Epithelial cell of prostate (primary cell): ENCODE data around the gene CEP72.
"Not testable (repeated sequence)": the region's sequence is repeated elsewhere in the genome, so short reads cannot be mapped to it uniquely, and the experiment has no call there.

Experiments
- DNase-seq: peaks from one replicate; pipeline ENCODE4 v3.0.0-alpha.2; 2011; ENCODE audit warnings: low read depth, low spot score
- H3K27ac ChIP-seq: fragments of 450-650 bp; 2 replicates; pipeline ENCODE4 v1.5.1; 2017; ENCODE audit warnings: mild to moderate bottlenecking

CEP72 gene

DNA sequence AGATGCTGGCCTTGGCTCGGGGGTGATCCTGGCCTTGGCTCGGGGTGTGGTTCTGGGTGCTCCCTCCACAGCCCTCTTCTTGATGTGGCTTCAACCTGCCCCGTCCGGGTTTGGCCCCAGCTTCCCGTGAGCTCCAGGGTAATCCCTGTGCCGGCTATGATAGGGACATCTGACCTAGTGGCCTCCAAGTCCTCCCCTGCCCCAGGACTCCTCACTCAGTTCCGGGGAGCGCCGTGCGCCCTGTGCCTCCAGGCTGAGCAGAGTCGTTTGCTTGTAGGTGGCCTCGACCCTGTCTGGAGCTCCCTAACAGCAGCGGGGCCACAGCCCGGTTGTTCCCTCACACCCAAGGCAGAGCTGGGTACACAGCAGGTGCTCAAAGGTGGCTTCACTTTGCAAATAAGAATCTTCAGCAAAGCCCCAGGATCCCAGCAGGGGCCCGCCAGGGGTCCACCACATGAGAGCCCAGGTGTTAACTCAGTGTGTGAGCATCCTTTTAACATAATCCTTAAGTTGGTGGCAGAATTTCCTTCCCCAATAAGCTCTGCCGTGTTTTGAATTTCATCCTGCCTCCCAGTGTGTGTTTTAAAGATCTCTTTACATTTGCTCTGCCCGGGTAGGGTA, 32.3 kb upstream of the CEP72 start:
- H3K27ac ChIP-seq = no peak overlapping the region
- no peak for DNase-seq

DNA sequence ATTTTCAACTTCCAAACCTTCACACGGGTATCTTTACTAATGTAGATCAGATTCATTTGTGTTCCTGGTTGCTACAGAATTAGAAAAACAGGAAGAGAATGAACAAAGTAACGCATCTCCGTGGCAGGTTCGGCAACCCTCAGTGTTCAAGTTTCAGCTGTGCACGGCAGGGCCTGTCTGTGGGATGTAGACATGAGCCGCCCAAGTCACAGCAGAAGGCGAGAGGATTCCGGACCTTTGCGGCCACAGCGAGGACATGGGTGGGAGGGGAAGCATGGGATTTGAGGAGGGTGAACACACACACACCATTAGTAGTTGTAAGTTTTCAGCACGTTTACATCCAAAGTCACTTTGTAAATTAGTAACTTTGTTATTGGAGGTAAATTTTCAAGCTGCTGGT, 31.7 kb upstream of the CEP72 start:
- DNase-seq = no peak
- no peak overlapping the region for H3K27ac ChIP-seq

DNA sequence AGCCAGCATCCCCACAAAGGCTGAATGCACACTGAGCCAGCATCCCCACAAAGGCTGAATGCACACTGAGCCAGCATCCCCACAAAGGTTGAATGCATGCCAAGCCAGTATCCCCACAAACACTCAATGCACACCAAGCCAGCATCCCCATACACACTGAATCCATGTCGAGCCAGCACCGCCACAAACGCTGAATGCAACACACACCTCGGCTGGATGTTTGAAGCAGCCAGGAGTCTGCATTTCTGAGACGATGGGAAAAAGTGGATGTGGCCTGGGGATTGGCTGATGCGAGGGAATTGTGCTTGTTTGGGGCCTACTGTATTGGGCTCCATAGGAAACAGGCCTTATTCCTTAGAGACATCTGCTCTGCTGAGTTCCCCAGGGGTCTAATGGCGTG, 30.9 kb upstream of the CEP72 start:
- no peak for DNase-seq
- H3K27ac ChIP-seq = no peak overlapping the region

DNA sequence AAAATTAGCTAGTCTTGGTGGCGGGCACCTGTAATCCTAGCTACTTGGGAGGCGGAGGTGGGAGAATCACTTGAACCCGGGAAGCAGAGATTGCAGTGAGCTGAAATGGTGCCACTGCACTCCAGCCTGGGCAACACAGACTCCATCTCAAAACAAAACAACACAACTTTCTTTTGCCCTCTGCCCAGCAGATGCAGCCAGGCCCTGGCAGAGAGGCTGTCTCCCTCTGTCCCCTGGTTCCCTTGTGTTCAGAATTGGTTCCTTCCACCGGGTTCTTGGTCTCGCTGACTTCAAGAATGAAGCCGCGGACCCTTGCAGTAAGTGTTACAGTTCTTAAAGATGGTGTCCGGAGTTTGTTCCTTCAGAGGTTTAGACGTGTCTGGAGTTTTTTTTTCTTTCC, 30.2 kb upstream of the CEP72 start:
- no peak for DNase-seq
- no peak overlapping the region for H3K27ac ChIP-seq

DNA sequence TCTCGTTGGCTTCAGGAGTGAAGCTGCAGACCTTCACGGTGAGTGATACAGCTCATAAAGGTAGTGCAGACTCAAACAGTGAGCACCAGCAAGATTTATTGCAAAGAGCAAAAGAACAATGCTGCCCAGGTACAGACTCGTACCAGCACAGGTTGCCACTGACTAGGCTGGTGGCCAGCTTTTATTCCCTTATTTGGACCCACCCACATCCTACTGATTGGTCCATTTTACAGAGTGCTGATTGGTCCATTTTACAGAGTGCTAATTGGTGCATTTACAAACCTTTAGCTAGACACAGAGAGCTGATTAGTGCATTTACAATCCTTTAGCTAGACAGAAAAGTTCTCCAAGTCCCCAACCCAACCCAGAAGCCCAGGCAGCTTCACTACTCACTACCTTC, 29.7 kb upstream of the CEP72 start:
- not testable (repeated sequence) for DNase-seq, H3K27ac ChIP-seq

DNA sequence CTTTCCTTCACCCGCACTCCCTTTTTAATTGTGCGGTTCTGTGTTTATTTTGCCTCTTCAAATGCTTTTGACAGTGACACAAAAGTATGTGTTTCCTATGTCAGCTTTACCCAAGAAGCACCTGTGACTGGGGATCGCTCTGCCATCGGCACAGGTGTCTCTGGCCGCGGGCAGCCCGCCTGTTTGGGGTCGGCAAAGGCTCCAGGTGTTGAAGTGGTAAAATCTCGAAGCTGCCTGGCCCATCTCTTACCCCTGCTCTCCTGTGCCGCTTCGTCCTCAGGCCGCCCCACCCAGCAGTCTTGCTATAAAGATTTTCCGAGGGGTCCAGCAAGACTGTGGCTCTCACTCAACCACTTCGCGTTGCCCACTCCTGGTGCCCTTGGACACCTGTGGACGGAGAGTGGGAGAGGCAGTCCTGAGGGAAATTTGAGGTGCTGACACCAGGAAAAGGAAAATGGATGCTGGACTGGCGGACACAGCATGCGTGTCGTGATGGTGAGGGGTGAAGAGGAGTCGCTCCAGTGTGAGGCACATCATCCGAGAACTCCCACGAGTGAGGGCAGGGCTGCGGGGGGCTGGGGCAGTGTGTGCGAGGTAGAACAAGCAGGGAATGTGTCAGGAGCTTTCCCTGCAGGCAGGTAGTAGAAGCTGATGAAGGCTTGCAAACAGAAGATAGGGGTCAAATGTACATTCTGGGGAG, 29.1 kb upstream of the CEP72 start:
- H3K27ac ChIP-seq = no peak overlapping the region
- DNase-seq = no peak

DNA sequence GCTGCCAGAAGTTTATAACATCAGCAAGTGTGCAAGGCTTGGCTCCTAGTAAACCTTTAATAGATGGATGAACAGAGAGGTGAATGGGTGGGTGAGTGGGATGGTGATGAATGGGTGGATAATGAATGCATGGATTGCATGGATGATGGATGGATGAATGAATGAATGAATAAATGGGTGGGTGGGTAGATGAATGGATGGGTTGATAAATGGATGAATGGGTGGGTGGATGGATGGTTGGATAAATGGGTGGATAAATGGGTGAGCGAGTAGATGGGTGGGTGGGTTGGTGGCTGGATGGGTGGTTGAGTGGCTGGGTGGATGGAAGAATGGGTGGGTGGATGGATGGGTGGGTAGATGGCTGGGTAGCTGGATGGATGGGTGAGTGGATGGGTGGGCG, 28.5 kb upstream of the CEP72 start:
- H3K27ac ChIP-seq = no peak overlapping the region

DNA sequence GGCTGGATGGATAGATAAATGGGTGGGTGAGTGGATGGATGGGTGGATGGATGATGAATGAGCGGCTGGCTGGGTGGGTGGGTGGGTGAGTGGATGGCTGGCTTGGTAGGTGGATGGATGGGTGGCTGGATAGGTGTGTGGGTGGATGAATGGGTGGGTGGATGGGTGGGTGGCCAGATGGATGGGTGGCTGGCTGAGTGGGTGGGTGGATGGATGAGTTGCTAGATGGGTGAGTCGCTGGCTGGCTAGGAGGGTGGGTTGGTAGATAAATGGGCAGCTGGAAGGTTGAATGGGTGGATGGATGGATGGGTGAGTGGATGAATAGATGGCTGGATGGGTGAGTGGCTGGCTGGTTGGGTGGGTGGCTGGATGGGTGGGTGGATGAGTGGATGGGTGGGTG, 27.9 kb upstream of the CEP72 start:
- H3K27ac ChIP-seq = no peak overlapping the region
- no peak for DNase-seq

More for the DNA sequence above, 28.5 kb upstream of the CEP72 start:
- no peak for DNase-seq

DNA sequence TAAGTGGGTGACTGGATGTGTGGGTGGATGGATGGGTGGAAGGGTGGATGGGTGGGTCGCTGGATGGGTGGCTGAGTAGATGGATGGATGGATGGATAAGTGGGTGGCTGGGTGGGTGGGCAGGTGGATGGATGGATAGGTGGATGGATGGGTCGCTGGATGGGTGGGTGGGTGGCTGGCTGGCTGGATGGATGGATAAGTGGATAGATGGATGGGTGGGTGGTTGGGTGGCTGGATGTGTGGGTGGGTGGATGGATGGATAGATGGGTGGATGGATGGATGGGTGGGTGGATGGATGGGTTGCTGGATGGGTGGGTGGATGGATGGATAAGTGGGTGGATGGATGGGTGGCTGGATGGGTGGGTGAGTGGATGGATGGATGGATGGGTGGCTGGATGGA, 27.3 kb upstream of the CEP72 start:
- no peak for DNase-seq
- H3K27ac ChIP-seq = no peak overlapping the region

DNA sequence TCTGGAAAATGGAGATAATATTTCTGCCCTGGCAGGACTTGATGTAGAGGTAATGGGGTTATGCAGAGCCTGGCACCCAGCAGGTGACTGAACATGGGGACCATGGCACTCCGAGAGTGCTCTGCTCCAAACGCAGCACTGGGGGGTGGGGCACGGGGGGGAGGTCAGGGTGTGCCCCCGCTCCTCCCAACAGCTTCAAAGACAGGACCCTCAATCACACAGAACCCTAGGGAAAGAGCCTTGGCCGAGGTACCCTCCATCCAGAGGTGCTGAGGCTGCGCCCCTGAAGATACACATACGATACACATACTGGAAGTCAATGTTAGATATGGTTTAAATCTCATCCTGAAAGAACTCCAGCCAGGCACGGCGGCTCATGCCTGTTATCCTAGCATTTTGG, 26.6 kb upstream of the CEP72 start:
- no peak overlapping the region for H3K27ac ChIP-seq
- DNase-seq = no peak

DNA sequence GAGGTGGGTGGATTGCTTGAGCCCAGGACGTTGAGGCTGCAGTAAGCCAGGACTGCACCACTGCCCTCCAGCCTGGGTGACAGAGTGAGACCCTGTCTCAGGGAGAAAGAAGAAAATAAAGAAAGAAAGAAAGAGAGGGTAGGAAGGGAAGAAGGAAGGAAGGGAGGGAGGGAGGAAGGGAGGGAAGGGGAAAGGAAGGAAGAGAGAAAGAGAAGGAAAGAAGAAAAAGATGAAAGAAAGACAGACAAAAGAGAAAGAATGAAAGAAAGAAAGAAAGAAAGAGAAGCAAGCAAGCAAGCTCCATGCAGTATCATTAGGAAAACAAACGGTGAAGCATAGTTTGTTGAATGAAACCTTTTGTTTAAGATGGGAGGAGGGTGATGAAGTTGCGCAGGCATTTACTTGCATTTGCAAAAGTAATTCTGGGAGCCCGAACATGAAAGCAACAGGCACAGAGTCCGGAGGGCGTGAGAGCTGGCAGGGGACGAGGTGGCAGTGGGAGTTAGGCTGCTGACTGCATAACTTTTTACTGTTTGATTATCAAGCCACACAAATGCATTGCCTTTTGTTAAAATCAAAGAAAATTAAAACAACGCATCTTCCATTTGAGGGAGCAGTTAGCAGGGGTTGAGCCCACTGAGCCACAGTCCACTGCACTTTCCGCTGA, 26.0 kb upstream of the CEP72 start:
- H3K27ac ChIP-seq = no peak overlapping the region
- DNase-seq = no peak

DNA sequence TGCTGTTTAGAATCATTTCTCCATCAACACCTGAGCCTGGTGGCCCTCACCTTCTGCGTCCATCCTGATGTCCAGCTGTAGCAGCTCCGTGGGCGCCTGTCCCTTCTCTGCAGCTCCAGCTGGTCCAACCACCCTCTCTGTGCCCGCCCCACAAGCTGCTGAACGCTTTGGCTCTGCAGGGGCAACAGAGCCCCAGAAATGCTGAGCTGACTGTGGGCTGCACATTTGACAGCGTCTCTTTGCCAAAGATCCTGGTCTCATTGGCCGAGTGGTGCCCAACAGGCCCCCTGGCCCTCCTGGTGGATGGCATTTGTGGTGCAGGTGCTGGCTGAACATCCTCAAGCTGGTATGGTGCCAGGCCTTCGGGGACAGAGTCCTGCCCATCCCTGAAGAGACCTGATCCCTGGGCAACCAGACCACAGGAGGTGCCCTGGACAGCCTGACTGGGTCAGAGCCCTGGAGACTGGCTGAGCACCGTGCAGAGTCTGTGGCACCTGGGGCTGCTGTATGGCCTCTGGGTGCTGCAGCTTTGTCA, 25.3 kb upstream of the CEP72 start:
- DNase-seq = no peak
- H3K27ac ChIP-seq = no peak overlapping the region

DNA sequence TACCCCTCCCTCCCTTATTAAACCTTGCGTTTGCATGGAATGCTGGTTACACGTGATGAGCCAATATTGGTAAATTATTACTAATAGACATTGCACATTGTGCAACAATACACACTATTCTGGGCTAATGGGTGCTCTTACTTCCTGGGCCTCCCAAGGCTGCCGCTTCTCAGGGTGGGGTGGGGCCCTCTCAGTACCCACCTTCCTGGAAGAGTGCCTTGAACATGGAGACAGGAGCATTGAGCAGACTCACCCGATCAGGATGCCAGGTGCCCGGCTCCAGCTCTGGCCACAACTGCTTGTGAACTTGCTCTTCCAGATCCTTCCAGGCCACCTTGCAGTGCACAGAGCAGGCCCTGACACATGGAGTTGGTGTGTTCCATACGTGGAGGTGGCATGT, 24.7 kb upstream of the CEP72 start:
- no peak for DNase-seq

DNA sequence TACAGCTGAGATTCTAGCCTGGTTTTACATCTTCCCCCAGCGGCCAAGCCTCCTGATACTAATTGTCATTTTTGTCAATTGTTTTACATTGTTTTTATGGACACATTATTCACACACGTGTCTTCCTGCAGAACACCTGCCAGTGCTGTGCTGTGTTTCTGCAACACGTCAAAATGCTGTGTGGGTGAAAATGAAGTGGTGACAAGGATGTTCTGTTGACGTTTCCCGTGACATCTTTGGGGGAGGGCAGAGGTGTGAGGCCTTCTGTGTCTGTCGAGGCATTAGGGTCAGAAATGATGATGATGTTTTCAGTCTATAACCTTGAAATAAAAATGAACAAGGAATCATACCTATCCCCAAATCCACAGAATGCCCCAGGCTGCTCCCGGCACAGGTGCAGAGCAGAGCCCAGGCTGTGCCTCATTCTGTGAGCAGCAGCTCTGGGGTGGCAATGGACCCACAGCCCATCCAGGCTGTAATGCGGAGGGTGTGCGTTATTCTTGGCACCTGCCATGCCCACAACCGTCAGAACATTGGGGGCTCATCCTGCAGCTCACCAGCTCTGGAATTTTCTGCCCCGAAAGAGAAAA, 23.6 kb upstream of the CEP72 start:
- no peak for DNase-seq
- no peak overlapping the region for H3K27ac ChIP-seq

More for the DNA sequence above, 24.7 kb upstream of the CEP72 start:
- H3K27ac ChIP-seq = no peak overlapping the region

DNA sequence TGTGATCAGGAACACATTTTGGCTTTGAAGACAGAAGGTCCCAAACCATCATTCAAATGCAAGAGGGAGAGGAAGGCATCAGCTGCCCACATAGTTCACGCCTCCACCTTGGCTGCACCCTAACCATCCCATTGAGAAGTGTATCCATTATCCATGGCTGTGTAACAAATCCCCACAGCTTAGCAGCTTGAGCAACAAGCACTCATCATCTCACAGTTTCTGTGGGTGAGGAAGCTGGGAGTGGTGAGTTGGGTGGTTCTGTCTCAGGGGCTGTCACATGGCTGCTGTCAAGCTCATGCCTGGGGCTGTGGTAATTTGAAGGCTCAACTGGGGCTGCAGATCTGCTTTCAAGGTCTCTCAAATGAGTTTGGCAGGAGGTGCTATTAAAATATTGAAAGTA, 23.0 kb upstream of the CEP72 start:
- no peak for DNase-seq
- no peak overlapping the region for H3K27ac ChIP-seq

DNA sequence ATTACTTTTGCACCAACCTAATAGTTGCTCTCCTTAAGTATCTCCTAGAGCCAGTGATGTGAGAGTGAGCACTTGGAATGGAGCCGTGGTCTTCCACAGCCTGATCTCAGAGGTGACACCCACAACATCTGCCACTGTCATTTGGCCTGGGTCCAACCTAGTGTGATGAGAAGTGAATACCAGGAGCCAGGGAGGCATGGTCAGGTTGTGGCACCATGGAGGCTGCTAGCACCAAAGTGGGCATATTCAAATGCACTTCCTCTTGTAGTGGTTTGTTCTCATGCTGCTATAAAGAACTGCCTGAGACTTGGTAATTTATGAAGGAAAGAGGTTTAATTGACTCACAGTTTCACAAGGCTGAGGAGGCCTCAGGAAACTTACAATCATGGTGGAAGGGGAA, 22.6 kb upstream of the CEP72 start:
- no peak for DNase-seq
- H3K27ac ChIP-seq = no peak overlapping the region

DNA sequence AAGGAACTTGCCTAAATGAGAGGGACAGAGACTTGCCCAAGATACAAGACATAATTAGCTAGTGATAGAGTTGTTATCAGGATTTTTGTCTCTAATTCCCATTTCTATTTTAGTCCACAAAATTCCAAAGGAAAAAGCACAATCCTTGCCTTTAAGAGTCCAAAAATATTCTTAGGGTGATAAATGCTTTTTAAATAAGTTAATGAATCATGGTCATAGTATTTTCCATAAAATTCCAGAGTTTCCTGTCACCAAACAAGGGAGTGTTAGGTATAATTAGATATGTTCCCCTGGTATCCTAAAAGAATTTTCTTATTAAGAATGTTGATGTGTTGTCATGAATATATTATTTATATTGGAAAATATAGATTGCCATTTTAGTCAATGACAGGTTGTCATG, 21.8 kb upstream of the CEP72 start:
- DNase-seq = no peak
- no peak overlapping the region for H3K27ac ChIP-seq

DNA sequence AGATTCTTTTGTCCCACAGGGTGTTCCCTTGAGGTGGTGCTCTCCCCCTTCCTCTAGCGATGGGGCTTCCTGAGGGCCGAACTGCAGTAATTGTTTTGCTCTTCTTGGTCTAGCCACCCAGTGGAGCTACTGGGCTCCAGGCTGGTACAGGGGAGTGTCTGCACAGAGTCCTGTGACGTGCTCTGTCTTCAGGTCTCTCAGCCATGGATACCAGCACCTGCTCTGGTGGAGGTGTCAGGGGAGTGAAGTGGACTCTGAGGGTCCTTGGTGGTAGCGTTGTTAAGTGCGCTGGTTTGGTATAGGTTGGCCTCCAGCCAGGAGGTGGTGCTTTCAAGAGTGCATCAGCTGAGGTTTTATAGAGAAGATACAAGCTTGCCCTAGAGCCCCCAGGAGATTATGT, 20.4 kb upstream of the CEP72 start:
- no peak overlapping the region for H3K27ac ChIP-seq
- DNase-seq = no peak

DNA sequence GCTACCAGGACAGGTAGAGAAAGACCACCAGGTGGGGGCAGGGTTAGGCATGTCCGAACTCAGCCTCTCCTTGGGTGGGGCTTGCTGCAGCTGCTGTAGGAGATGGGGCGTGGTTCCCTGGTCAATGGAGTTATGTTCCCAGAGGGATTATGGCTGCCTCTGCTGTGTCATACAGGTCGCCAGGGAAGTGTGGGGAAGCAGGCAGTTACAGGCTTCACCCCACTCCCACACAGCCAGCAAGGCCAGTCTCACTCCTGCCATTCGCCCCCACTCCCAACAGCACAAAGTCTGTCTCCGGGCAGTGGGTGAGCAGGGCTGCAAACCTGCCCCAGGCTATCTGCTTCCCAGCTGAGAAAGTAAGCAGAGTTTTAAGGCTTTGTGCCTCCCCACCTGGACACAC, 20.0 kb upstream of the CEP72 start:
- DNase-seq = no peak
- H3K27ac ChIP-seq = no peak overlapping the region

DNA sequence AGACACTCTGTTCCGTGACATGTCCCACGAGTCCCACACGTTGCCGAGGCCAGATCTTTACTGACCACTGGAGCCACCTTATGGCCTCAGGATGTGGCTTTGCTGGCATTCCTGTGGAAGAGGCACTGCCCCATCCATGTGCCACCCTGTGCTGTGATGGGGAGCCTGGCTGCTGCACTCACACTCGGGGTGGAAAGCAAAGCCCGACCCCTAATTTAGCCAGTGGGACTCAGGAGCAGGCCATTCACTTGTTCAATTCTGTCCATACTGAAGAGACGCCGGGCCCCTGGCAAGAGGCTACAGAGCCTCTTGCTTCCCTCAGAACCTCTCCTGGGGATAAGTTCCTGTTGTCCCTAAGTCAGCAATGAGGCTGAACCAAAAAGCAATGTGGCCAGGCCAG, 18.6 kb upstream of the CEP72 start:
- H3K27ac ChIP-seq = no peak overlapping the region
- DNase-seq = no peak

DNA sequence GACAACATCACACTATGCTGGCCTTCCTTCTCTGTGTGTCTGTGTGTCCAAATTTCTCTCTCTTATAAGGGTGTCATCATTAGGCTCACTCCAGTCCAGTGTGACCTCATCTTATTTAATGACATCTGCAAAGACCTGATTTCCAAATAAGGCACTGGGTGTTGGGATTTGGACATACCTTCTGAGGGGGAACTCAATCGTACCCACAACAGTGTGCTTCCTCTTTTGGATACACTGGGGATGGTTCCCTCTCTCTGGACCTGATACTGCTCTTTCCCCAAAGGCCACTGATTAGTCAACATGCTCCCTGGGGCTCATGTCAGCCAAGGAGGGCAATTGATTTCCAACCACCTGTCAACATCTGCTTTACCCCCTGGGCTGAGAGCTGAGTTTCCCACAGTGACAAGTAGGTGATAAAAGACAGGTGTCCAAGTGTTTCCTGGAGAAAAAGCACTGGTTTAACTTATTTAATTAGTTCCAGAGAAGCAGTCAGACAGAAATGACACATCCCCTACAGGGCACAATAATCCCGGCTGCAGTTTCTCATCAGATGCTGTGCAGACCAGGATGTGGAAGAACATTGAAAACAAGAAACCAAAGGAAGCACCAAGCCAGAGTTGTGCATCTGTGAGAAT, 17.8 kb upstream of the CEP72 start:
- no peak overlapping the region for H3K27ac ChIP-seq
- DNase-seq = no peak
